Naive B cell (primary cell): ENCODE measurements around the gene DIPK2A. TPM values are rescaled to one million over a fixed set of nuclear protein-coding genes. Genes with fewer than 3 reads are reported as not detected.
A peak's percentile ranks its signal among the peaks of the same experiment; 100 is the strongest.

Source experiments
- ATAC-seq, 2 donors: fragments of 150-1000 bp; cut with Tn5 transposase; 2 replicates each; pipeline ENCODE4 v1.10.0; 2021; ENCODE audit warnings: low read depth in 2 of 2, mild to moderate bottlenecking in 2 of 2, moderate library complexity in 2 of 2
- DNase-seq: peaks from one replicate; pipeline ENCODE4 v3.0.0; 2022
- H3K27ac Mint-ChIP-seq, 6 donors: one replicate each; pipeline ENCODE4 v1.8.0; 2020 to 2022; ENCODE audit warnings: mild to moderate bottlenecking in 6 of 6, mixed read lengths in 6 of 6, moderate library complexity in 5 of 6, inconsistent platforms in 2 of 6
- H3K27me3 Mint-ChIP-seq, 3 donors: one replicate each; pipeline ENCODE4 v1.8.0; 2021 to 2022; ENCODE audit warnings: mixed read lengths in 3 of 3, mild to moderate bottlenecking in 1 of 3
- H3K36me3 Mint-ChIP-seq, 2 donors: one replicate each; pipeline ENCODE4 v1.8.0; 2020 to 2022; ENCODE audit warnings: mixed read lengths in 2 of 2, inconsistent platforms in 1 of 2, mild to moderate bottlenecking in 1 of 2
- H3K4me1 Mint-ChIP-seq, 3 donors: one replicate each; pipeline ENCODE4 v1.8.0; 2020 to 2022; ENCODE audit warnings: mixed read lengths in 3 of 3, inconsistent platforms in 1 of 3, mild to moderate bottlenecking in 1 of 3, moderate library complexity in 1 of 3
- H3K4me3 Mint-ChIP-seq, 8 donors: one replicate each; pipeline ENCODE4 v1.8.0; 2020 to 2022; ENCODE audit warnings: mild to moderate bottlenecking in 8 of 8, mixed read lengths in 8 of 8, moderate library complexity in 8 of 8, inconsistent platforms in 2 of 8
- H3K9me3 Mint-ChIP-seq, 7 donors: one replicate each; pipeline ENCODE4 v1.8.0; 2020 to 2022; ENCODE audit warnings: mixed read lengths in 7 of 7, mild to moderate bottlenecking in 5 of 7, inconsistent platforms in 2 of 7, moderate library complexity in 1 of 7
- polyA plus RNA-seq, 6 donors: library from polyadenylated mRNA; unstranded; fragments of 300-500 nt; fragmentation: Illumina TruSeq; gene quantifications; one replicate each; pipeline ENCODE4 v1.2.3, GENCODE V29; 2021; ENCODE audit warnings: low read depth in 6 of 6

The DIPK2A gene, protein sequence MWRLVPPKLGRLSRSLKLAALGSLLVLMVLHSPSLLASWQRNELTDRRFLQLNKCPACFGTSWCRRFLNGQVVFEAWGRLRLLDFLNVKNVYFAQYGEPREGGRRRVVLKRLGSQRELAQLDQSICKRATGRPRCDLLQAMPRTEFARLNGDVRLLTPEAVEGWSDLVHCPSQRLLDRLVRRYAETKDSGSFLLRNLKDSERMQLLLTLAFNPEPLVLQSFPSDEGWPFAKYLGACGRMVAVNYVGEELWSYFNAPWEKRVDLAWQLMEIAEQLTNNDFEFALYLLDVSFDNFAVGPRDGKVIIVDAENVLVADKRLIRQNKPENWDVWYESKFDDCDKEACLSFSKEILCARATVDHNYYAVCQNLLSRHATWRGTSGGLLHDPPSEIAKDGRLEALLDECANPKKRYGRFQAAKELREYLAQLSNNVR
- polyA plus RNA-seq = 10 to 100 TPM; 16.5 to 34.8 (median 26.6) TPM

DNA sequence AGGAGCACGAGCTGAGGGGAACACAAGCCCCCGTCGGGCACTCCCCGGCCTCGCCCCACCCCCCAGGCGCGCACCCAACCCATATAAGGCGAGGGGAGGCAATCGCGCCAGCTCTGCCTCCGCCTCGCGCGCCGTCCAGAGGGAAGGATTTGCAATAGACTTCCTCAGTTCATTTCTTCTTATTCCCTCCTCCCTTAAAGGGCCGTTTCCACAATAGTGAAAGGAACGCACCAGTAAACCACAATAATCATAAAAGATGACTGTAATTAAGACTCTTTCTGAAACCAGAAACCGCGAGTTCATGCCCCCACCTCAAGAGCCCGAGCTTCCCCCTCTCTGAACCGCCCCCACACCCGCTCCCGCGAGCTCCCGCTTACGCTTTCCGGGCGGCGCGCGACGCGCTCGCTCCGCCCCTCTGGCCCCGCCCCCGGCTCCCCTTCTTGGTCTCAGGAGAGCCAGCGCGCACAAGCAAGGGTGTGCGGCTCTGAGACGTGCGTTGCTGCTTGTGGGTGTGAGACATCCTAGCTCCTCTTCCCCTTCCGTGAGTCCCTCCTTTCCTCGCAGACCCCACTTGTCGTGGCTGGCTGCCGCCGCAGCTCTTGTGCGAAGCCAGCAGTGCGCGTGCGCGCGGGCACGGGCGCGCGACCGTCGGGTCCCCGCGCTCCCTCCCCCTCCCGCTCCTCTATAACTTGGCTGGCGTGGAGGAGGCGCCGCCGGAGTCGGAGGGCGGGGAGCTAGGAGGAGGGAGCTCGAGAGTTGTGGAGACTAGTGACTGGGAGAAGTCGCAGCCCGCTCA is at the start of gene DIPK2A:
TSS of gene DIPK2A (plus strand) at position 465 of the 796 bp plus-strand sequence. CDS start 510 bp downstream, outside the sequence.
- ATAC-seq (peak; percentile 65 to 68), DNase-seq (peak; percentile 95)
- Mint-ChIP-seq H3K9me3 (no peaks in the 10 kb centered on the region), H3K4me1 (peaks cover 14 to 45% (median 27%) of the 10 kb centered on the region in 3 donors), H3K4me3 (peak within 1 kb of the TSS; percentile 84 to 99 (median 96)), H3K27me3 (no peaks in the 10 kb centered on the region), H3K36me3 (no peaks in the 10 kb centered on the region), H3K27ac (peak within 1 kb of the TSS; percentile 95 to 100 (median 99))

- peaks cover 67 to 83% (median 74%) of the 10 kb centered on the region in 3 donors for H3K4me1 Mint-ChIP-seq
- DNase-seq = peak; percentile 44
- no peaks in the 10 kb centered on the region for H3K27me3 Mint-ChIP-seq
- peak; percentile 76 to 77 for ATAC-seq
- peak overlapping the region; percentile 46 to 91 (median 88) for H3K4me3 Mint-ChIP-seq
- peaks cover 0 to 12% (median 4%) of the 10 kb centered on the region in 7 donors for H3K9me3 Mint-ChIP-seq
- peaks cover 0 to 3% of the 10 kb centered on the region in 2 donors for H3K36me3 Mint-ChIP-seq
- peak overlapping the region; percentile 89 to 97 (median 93) for H3K27ac Mint-ChIP-seq
Measured at GRCh38 chr3:143924522-143925285, 46.9 kb upstream of the DIPK2A start.

GRCh38 chr3:143928056-143928455 is 43.6 kb upstream of the DIPK2A start:
- peaks cover 0 to 3% of the 10 kb centered on the region in 2 donors for H3K36me3 Mint-ChIP-seq

GRCh38 chr3:143928541-143929255 is 42.9 kb upstream of the DIPK2A start:
- ATAC-seq (no peak), DNase-seq (no peak)
- Mint-ChIP-seq H3K4me1 (peaks cover 38 to 44% (median 39%) of the 10 kb centered on the region in 3 donors), H3K27ac (no peak overlapping the region), H3K9me3 (peaks cover 0 to 7% (median 2%) of the 10 kb centered on the region in 7 donors), H3K27me3 (no peaks in the 10 kb centered on the region), H3K36me3 (peaks cover 0 to 3% of the 10 kb centered on the region in 2 donors), H3K4me3 (no peak overlapping the region)

More at GRCh38 chr3:143928056-143928455, 43.6 kb upstream of the DIPK2A start:
- no peak overlapping the region for H3K27ac Mint-ChIP-seq
- peaks cover 42 to 51% (median 42%) of the 10 kb centered on the region in 3 donors for H3K4me1 Mint-ChIP-seq
- no peak for ATAC-seq
- H3K27me3 Mint-ChIP-seq = no peaks in the 10 kb centered on the region
- H3K9me3 Mint-ChIP-seq = peaks cover 0 to 7% (median 2%) of the 10 kb centered on the region in 7 donors
- H3K4me3 Mint-ChIP-seq = no peak overlapping the region
- DNase-seq = no peak

DNA sequence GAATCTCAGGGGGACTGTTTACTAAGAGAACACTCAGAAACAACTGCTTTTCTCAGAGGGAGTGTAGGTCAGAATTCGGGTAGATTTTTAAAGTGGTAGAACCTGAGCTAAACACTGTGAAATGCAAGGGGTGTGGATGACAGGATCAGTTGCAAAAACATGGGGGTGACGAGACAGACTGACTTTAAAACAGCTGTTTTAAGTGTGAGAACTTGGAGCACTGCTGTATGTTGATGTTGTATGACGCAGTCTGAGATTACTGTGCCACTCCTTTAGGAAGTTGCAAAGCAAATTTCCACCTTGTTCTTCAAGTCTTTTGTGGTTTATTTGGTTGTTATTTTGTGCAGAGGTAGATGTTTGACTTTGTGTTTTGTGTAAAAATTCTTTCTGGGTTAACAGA is 36.8 kb upstream of the DIPK2A start:
- DNase-seq = no peak
- no peaks in the 10 kb centered on the region for H3K36me3 Mint-ChIP-seq
- no peak overlapping the region for H3K27ac Mint-ChIP-seq
- no peak overlapping the region for H3K4me3 Mint-ChIP-seq
- H3K9me3 Mint-ChIP-seq = no peaks in the 10 kb centered on the region
- ATAC-seq = no peak
- no peaks in the 10 kb centered on the region for H3K4me1 Mint-ChIP-seq
- H3K27me3 Mint-ChIP-seq = peaks cover 3 to 9% (median 8%) of the 10 kb centered on the region in 3 donors

GRCh38 chr3:143935678-143936077 is 35.9 kb upstream of the DIPK2A start:
- Mint-ChIP-seq H3K4me3 (no peak overlapping the region), H3K4me1 (no peaks in the 10 kb centered on the region), H3K27me3 (peaks cover 3 to 9% (median 8%) of the 10 kb centered on the region in 3 donors), H3K9me3 (no peaks in the 10 kb centered on the region), H3K36me3 (no peaks in the 10 kb centered on the region), H3K27ac (no peak overlapping the region)
- ATAC-seq (no peak), DNase-seq (no peak)

DNA sequence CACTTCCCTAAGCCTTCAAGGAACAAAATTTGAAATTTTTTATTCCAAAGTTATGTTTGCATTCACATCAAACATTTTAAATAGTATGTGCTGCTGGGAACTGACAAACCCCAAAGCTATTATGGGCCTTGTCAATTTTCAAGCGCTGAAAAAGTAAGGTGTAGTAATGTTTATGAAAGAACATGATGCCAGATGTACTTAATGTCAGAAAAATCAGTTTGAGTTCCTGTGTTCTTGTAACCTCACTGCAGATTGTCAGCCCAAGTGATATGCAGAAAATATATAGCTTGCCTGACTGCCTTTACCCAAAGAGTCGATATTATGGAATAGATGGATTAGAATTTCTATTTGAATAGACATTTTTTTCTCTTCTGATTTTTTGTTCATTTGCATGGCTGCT is 20.8 kb upstream of the DIPK2A start:
- Mint-ChIP-seq H3K36me3 (no peaks in the 10 kb centered on the region), H3K27me3 (no peaks in the 10 kb centered on the region), H3K4me3 (no peak overlapping the region), H3K9me3 (no peaks in the 10 kb centered on the region), H3K4me1 (no peaks in the 10 kb centered on the region), H3K27ac (no peak overlapping the region)
- DNase-seq (no peak), ATAC-seq (no peak)

- no peaks in the 10 kb centered on the region for H3K27me3 Mint-ChIP-seq
- H3K4me1 Mint-ChIP-seq = no peaks in the 10 kb centered on the region
- no peaks in the 10 kb centered on the region for H3K9me3 Mint-ChIP-seq
- peak; percentile 52 to 53 for ATAC-seq
- DNase-seq = peak; percentile 41
- no peak overlapping the region for H3K27ac Mint-ChIP-seq
- H3K4me3 Mint-ChIP-seq = no peak overlapping the region
- H3K36me3 Mint-ChIP-seq = no peaks in the 10 kb centered on the region
Measured at GRCh38 chr3:143951351-143951971, 20.2 kb upstream of the DIPK2A start.

DNA sequence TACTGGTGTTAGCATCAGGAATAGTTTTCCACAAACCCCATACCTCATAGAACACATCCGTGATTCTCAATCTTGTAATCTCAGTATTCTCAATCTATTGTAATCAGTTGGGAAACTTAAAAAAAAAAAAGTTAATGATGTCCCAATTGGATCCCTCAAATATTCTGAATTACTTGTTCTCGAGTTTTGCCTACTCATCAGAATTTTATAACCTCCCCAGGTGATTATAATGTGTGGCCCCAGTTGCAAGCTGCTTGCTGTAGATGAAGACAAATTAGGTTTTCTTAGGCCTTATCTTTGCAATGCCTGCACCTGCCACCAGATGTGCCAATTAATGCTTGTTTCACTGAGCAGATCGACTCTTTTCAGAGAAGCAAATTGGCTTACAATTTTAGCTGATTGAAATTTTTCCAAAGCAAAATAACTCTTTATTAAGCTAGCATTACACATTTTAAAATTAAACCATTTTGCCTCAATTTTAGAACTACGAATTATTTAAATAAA is 19.0 kb upstream of the DIPK2A start:
- peaks cover 0 to 2% (median 0%) of the 10 kb centered on the region in 3 donors for H3K4me1 Mint-ChIP-seq

DNA sequence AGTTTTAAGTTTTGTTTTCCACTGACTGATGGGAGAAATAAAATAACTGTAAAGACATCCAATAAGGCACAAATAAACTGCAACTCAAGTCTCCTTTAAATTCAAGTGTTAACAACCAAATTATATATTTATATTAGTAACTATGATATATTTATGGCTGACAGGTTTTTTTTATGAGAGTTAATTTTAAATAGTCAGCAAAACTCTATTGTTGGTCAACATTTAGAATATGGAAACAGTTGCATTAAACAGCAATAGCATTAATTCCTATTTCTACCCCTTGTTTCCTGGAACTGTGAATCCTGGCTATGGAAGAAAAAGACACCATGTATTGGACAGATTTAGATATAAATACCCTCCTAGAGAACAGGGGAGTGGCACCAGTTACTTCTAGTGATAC is 16.5 kb upstream of the DIPK2A start:
- Mint-ChIP-seq H3K27me3 (no peaks in the 10 kb centered on the region), H3K36me3 (peaks cover 0 to 12% of the 10 kb centered on the region in 2 donors), H3K27ac (peak overlapping the region in 1 of 6 donors; percentile 21), H3K4me3 (no peak overlapping the region), H3K9me3 (peaks cover 3 to 19% (median 11%) of the 10 kb centered on the region in 7 donors), H3K4me1 (peaks cover 0 to 2% (median 0%) of the 10 kb centered on the region in 3 donors)
- DNase-seq (no peak), ATAC-seq (no peak)

More for the DNA sequence above, 19.0 kb upstream of the DIPK2A start:
- no peaks in the 10 kb centered on the region for H3K27me3 Mint-ChIP-seq
- no peak overlapping the region for H3K27ac Mint-ChIP-seq
- ATAC-seq (no peak), DNase-seq (no peak)
- no peaks in the 10 kb centered on the region for H3K9me3 Mint-ChIP-seq
- no peak overlapping the region for H3K4me3 Mint-ChIP-seq
- no peaks in the 10 kb centered on the region for H3K36me3 Mint-ChIP-seq

GRCh38 chr3:143956838-143957237 is 14.8 kb upstream of the DIPK2A start:
- Mint-ChIP-seq H3K36me3 (peaks cover 0 to 12% of the 10 kb centered on the region in 2 donors), H3K9me3 (peaks cover 3 to 19% (median 11%) of the 10 kb centered on the region in 7 donors), H3K4me1 (peaks cover 0 to 2% (median 0%) of the 10 kb centered on the region in 3 donors), H3K27me3 (no peaks in the 10 kb centered on the region), H3K27ac (no peak overlapping the region), H3K4me3 (no peak overlapping the region)
- DNase-seq = no peak
- no peak for ATAC-seq

DNA sequence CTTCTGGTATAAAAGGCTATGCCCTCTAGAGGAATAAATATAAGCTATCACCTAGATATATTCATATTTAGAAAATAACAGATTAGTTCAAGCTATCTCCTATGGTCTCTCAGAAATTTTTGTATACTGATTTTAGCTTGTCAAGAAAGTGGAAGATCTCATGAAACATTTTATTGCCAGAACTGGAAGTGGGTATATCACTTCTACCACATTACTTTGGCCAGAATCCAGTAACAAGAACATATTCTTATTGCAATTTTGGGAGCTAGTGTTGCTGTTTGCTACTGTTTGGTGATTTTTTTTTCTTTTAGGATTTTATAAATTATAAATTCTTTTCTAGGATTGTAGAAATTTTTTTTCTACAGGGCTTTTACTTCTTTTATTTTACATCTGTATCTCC is 14.2 kb upstream of the DIPK2A start:
- ATAC-seq (no peak), DNase-seq (no peak)
- Mint-ChIP-seq H3K4me3 (no peak overlapping the region), H3K36me3 (peaks cover 0 to 13% of the 10 kb centered on the region in 2 donors), H3K9me3 (peaks cover 3 to 19% (median 11%) of the 10 kb centered on the region in 7 donors), H3K4me1 (peaks cover 0 to 2% (median 0%) of the 10 kb centered on the region in 3 donors), H3K27me3 (peaks cover 0 to under 1% (median 0%) of the 10 kb centered on the region in 3 donors), H3K27ac (no peak overlapping the region)
